22Rv1 (cell line): ENCODE results near the gene FAM107B.

Experiments used
- CTCF ChIP-seq: fragments of 450-650 bp; IDR thresholded peaks from 2 replicates; pipeline ENCODE4 v1.5.1; 2017; ENCODE audit warnings: mild to moderate bottlenecking
- ZFX ChIP-seq: fragments of 450-650 bp; IDR thresholded peaks from 2 replicates; pipeline ENCODE4 v1.6.1; 2017; ENCODE audit warnings: antibody characterized with exemption, borderline replicate concordance

- no peak for TF ChIP-seq CTCF
- TF ChIP-seq ZFX = no peak
These were observed 297.9 kb downstream of the FAM107B start for GRCh38 chr10:14476641-14477407.
